GM12892 (cell line): ENCODE measurements around the gene C3orf18.

Experiments used
- POLR2A ChIP-seq: IDR thresholded peaks from 2 replicates; pipeline ENCODE4 v1.6.1; 2011; ENCODE audit warnings: low read depth, low read length, control low read depth
- POLR2AphosphoS5 ChIP-seq: IDR thresholded peaks from 2 replicates; pipeline ENCODE4 v1.6.1; 2011; ENCODE audit warnings: low read depth, low read length, control low read depth
- TAF1 ChIP-seq: IDR thresholded peaks from 2 replicates; pipeline ENCODE4 v1.6.1; 2011; ENCODE audit warnings: low read depth, mild to moderate bottlenecking, control low read depth, low read length, borderline replicate concordance

GRCh38 chr3:50573566-50574443, 6.3 kb upstream of the C3orf18 start:
- no peak for TF ChIP-seq POLR2AphosphoS5
- TF ChIP-seq POLR2A = no peak
- TF ChIP-seq TAF1 = no peak
